Left renal pelvis (tissue), 4 donors: ENCODE measurements around the gene C1orf87. TPM values are rescaled to one million over a fixed set of nuclear protein-coding genes. Genes with fewer than 3 reads are reported as not detected.
"Not testable (repeated sequence)": the region's sequence is repeated elsewhere in the genome, so short reads cannot be mapped to it uniquely, and the experiment has no call there.

Source experiments
- DNase-seq, 4 donors: peaks; one replicate each; pipeline ENCODE4 v3.0.0-alpha.2; 2013; ENCODE audit warnings: low read depth in 4 of 4, low spot score in 3 of 4
- polyA plus RNA-seq, 4 donors: library from polyadenylated mRNA; unstranded; fragments of 120-200 nt; gene quantifications; one replicate each; pipeline ENCODE4 v1.2.1, GENCODE V29; 2013; ENCODE audit not compliant: insufficient read length in 4 of 4

The C1orf87 gene
- polyA plus RNA-seq, 4 donors, result 0.11 to 0.50 (median 0.34) TPM; not detected in 1

DNA sequence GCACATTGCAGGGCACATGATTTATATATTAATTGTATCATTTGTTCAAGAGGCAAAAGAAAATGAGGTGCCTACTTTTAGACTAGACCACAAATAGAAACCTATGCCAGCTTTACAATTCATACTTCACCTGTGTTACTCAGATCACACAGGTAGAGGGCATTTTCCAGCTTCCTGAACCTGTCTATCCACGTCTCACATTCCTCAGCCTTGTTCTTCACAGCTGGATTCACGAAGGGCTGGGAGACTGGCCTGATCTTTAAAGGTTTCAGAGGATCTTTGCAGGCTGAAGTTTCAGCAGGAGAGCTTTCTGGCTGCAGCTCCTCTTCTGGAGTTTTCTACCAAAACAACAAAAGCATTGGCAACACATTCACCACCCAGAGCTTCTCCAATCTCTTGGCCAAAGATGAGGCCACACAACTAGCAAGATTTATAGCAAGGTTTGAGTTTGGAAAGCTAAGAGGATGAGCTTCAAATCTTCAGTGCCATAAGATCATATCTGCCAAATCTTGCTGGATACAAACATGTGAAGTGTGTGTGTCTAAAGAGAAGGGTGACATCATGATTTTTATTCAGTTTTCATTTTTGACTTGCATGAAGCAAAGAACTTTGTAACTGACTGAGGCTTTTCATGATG lies 76.0 kb downstream of the C1orf87 start:
- no peak for DNase-seq

GRCh38 chr1:59994302-59995198 lies 79.0 kb downstream of the C1orf87 start:
- peak; percentile 30 to 48 (median 42) for DNase-seq

- DNase-seq, result no peak
Measured at GRCh38 chr1:59992040-59992820, 81.3 kb downstream of the C1orf87 start.

DNA sequence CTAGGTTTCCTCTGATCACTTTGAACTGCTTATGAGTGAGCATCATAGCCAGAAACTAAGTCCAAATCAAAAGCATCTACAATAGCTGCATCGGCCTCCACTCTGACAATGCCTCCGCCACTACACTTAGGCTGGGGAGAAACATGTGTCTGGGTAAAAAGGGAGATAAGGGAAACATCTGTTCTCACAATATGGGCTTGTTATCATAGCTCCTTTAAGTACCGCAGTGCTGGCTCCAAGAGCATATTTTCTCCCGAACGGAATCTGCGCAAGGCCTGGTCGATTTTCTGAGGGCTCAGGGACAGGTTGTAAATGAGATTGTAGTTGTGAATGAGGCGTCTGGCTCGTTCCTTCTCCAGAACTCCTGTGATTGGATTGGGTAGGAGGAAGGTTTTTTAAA lies 83.1 kb downstream of the C1orf87 start:
- DNase-seq, result no peak

- no peak for DNase-seq
Measured at GRCh38 chr1:59986516-59987310, 86.9 kb downstream of the C1orf87 start.

DNA sequence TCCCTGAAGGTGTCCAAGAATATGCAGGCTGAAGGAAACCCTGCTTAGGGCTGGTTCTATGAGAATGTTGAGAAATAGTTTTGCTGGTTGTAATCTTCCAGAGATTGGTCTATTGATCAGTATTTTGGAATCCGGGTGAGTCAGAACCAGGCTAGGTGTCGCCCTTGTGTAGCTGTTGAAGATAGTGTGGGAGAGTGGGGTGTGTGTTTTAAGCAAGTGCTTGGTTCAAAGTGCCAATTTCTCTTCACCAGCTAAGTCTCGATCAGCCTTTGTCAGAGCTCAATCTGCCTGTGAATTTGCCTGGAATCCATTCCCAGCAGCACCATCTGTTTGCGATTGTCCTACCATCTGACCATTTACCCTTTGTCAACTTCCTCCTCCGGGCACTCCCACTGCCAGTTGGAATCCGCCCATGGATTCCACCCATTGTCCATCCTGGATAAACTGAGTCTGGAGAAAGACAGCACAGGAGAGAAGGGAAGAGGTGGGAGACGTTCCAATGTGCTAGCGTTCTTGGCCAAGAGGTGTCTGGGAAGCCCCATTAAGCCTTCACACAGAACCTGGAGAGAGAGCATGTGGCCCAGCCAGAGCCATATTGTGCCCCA lies 87.6 kb downstream of the C1orf87 start:
- DNase-seq, result no peak

- DNase-seq, result no peak
Measured at GRCh38 chr1:59979666-59980065, 93.9 kb downstream of the C1orf87 start.

DNA sequence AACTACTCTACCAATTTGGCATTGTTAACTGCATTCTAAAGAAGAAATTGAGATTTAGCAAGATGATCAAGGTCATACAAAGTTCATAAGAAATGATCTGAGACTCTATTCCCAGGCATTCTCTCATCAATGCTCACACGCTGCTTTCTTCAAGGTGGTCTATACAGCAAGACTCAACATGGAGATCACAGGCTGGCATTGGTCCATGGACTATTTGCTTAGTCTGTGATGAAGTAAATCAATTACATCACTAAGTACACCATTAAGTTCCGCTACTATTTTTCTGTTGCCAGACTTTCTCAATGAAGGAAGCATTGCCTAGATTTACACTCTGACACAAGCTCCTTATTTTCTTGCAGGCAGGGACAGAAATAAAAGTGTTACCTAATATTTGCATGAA lies 95.1 kb downstream of the C1orf87 start:
- DNase-seq, result no peak

- no peak for DNase-seq
Measured at GRCh38 chr1:59978026-59978425, 95.5 kb downstream of the C1orf87 start.

- no peak for DNase-seq
Measured at GRCh38 chr1:59977075-59977410, 96.5 kb downstream of the C1orf87 start.

- peak in 2 of 4 donors; percentile 48 to 49 for DNase-seq
Measured at GRCh38 chr1:59976194-59977074, 97.1 kb downstream of the C1orf87 start.

- DNase-seq, result no peak
Measured at GRCh38 chr1:59973719-59974118, 99.9 kb downstream of the C1orf87 start.

DNA sequence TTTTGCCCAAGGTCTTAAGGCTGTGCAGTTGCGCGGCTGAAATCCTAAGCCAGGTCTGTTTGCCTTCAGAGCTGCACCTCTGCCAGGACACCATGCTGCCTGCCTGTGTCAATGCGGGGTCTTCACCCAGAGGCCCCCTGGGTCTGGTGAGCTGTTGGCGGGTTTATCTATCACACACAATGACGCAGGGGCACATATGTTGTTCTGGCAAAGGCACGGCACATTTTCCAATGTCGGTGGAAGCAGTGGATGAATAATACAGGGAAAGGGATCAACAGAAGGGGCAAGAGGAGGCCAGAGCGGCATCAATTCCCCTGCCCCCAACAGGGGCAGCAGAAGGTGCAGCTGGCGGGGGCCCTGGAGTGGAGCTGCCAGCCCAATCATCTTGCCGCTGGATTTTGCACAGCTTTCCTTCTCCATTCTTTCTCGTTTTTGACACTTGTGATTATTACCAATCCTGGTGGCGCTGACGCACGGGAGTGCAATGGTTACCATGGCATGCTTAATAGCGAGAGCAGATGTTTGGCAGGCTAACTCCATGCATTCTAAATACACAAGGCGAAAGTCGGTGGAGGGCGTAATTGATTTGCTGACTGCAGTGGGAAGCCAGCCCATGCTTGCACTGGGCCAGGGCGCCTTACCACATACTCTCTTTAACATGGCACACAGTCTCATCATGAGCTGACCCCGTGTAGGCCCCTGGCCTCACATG lies 101.2 kb downstream of the C1orf87 start:
- DNase-seq, result no peak

- DNase-seq, result peak in 1 of 4 donors; percentile 41
Measured at GRCh38 chr1:59971464-59971911, 102.1 kb downstream of the C1orf87 start.

- not testable (repeated sequence) for DNase-seq
Measured at GRCh38 chr1:59969542-59970175, 103.9 kb downstream of the C1orf87 start.

GRCh38 chr1:59968746-59969145 lies 104.8 kb downstream of the C1orf87 start:
- DNase-seq, result not testable (repeated sequence)

- DNase-seq, result no peak
Measured at GRCh38 chr1:59967780-59968179, 105.8 kb downstream of the C1orf87 start.

GRCh38 chr1:59967141-59967697 lies 106.4 kb downstream of the C1orf87 start:
- no peak for DNase-seq
